DMS 273 (cell line): ENCODE data around the gene CDCA3.

ENCODE experiments used
- DNase-seq: peaks from one replicate; lab custom pipeline; 2025; ENCODE audit not compliant: unreplicated experiment; lab: John Stamatoyannopoulos, UW

CDCA3 gene

GRCh38 chr12:6821591-6822425 is 29.3 kb downstream of the CDCA3 start, which contains the start of gene GPR162:
Gene GPR162, plus strand, starts transcription at chr12:6821821. Its CDS starts 2,078 bp downstream, at chr12:6823899.
- DNase-seq: peak; percentile 71

- no peak for DNase-seq
These were observed 30.9 kb downstream of the CDCA3 start for GRCh38 chr12:6820166-6820565.

- no peak for DNase-seq
These were observed 31.7 kb downstream of the CDCA3 start for GRCh38 chr12:6819106-6820030.

- DNase-seq: no peak
These were observed 32.4 kb downstream of the CDCA3 start for GRCh38 chr12:6818645-6819044.

GRCh38 chr12:6818222-6818621 is 32.9 kb downstream of the CDCA3 start:
- DNase-seq: no peak

- DNase-seq: no peak
These were observed 33.4 kb downstream of the CDCA3 start for GRCh38 chr12:6817662-6818157.

- no peak for DNase-seq
These were observed 34.0 kb downstream of the CDCA3 start for GRCh38 chr12:6817098-6817497.

GRCh38 chr12:6816598-6816997 is 34.5 kb downstream of the CDCA3 start:
- DNase-seq: no peak

GRCh38 chr12:6813363-6813762 is 37.7 kb downstream of the CDCA3 start:
- DNase-seq: no peak

GRCh38 chr12:6810758-6811157 is 40.3 kb downstream of the CDCA3 start:
- DNase-seq: no peak

- DNase-seq: no peak
These were observed 42.0 kb downstream of the CDCA3 start for GRCh38 chr12:6809056-6809455.

- no peak for DNase-seq
These were observed 43.9 kb downstream of the CDCA3 start for GRCh38 chr12:6807170-6807569.

GRCh38 chr12:6799147-6799546 is 51.9 kb downstream of the CDCA3 start:
- DNase-seq: no peak
